ENCODE measurements around the gene CDK3.

GRCh38 chr17:76000016-76000754 is 470 bp upstream of the CDK3 start:
- TF ChIP-seq POLR2A (IDR thresholded peaks at IDR 0.05; ENCODE audit: extremely low read depth, insufficient read length), result no peak
- TF ChIP-seq CTCF (IDR thresholded peaks at IDR 0.05; ENCODE audit: low read depth, low read length), result peak; percentile 83

All from NB4 (cell line).